WTC11 (cell line): ENCODE results near the gene DPYSL5. TPM values are rescaled to one million over a fixed set of nuclear protein-coding genes. Genes with fewer than 3 reads are reported as not detected.

Experiments
- ATAC-seq: fragments of 200-7000 bp; cut with Tn5 transposase; 2 replicates; pipeline ENCODE4 v1.10.0; 2021; ENCODE audit warnings: mild to moderate bottlenecking, moderate library complexity
- CTCF ChIA-PET: fragments of 300-600 bp; sonication (Branson Sonifier 250); formaldehyde crosslinking; loops from one replicate; lab custom pipeline; 2021; ENCODE audit warnings: antibody characterized with exemption; lab: Charles Lee
- POLR2A ChIA-PET: fragments of 350-600 bp; sonication (Branson Sonifier 250); formaldehyde crosslinking; loops from one replicate; lab custom pipeline; 2021; ENCODE audit warnings: antibody characterized with exemption; lab: Charles Lee
- DNase-seq: peaks from one replicate; pipeline ENCODE4 v3.0.0; 2021; ENCODE audit warnings: low spot score
- H3K27ac Mint-ChIP-seq: 2 replicates; pipeline ENCODE4 v1.8.0; 2021; ENCODE audit warnings: mixed read lengths
- H3K27me3 Mint-ChIP-seq: 2 replicates; pipeline ENCODE4 v1.8.0; 2021; ENCODE audit warnings: low read depth, mild to moderate bottlenecking, moderate library complexity, mixed read lengths
- H3K36me3 Mint-ChIP-seq: 2 replicates; pipeline ENCODE4 v1.8.0; 2021; ENCODE audit warnings: mixed read lengths
- H3K4me1 Mint-ChIP-seq: 2 replicates; pipeline ENCODE4 v1.8.0; 2022; ENCODE audit warnings: mixed read lengths
- H3K4me3 Mint-ChIP-seq: 2 replicates; pipeline ENCODE4 v1.8.0; 2021; ENCODE audit warnings: mild to moderate bottlenecking, moderate library complexity, mixed read lengths
- H3K9me3 Mint-ChIP-seq: 2 replicates; pipeline ENCODE4 v1.8.0; 2021; ENCODE audit warnings: mixed read lengths
- CBFB ChIP-seq: sonication (generic); formaldehyde crosslinking; IDR thresholded peaks from 2 replicates; pipeline ENCODE4 v1.8.1; 2022; ENCODE audit warnings: mild to moderate bottlenecking, low read depth, missing genetic modification reagents
- CREM ChIP-seq: sonication (generic); formaldehyde crosslinking; IDR thresholded peaks from 2 replicates; pipeline ENCODE4 v1.8.1; 2022; ENCODE audit warnings: mild to moderate bottlenecking, missing genetic modification reagents, moderate library complexity
- E2F4 ChIP-seq: sonication (generic); formaldehyde crosslinking; IDR thresholded peaks from 2 replicates; pipeline ENCODE4 v1.8.1; 2022; ENCODE audit warnings: low read depth, mild to moderate bottlenecking, moderate library complexity, missing genetic modification reagents, borderline replicate concordance
- EMX1 ChIP-seq: fragments of 250-450 bp; sonication (Bioruptor Pico); IDR thresholded peaks from 2 replicates; pipeline ENCODE4 v1.8.0; 2021; ENCODE audit warnings: mild to moderate bottlenecking
- FOXK1 ChIP-seq: sonication (generic); formaldehyde crosslinking; IDR thresholded peaks from 2 replicates; pipeline ENCODE4 v1.8.0; 2022; ENCODE audit warnings: mild to moderate bottlenecking, moderate library complexity, missing genetic modification reagents
- FOXP4 ChIP-seq: sonication (generic); formaldehyde crosslinking; IDR thresholded peaks from 2 replicates; pipeline ENCODE4 v1.8.0; 2022; ENCODE audit warnings: mild to moderate bottlenecking, missing genetic modification reagents
- IRF2 ChIP-seq: sonication (generic); formaldehyde crosslinking; IDR thresholded peaks from 2 replicates; pipeline ENCODE4 v1.8.0; 2022; ENCODE audit warnings: low read depth, missing genetic modification reagents, borderline replicate concordance
- MAX ChIP-seq: sonication (generic); formaldehyde crosslinking; IDR thresholded peaks from 2 replicates; pipeline ENCODE4 v1.8.0; 2022; ENCODE audit warnings: mild to moderate bottlenecking, missing genetic modification reagents
- MXD4 ChIP-seq: fragments of 250-450 bp; sonication (Bioruptor Pico); IDR thresholded peaks from 2 replicates; pipeline ENCODE4 v1.8.0; 2021; ENCODE audit warnings: mild to moderate bottlenecking, moderate library complexity, borderline replicate concordance
- NFATC4 ChIP-seq: fragments of 250-450 bp; sonication (Bioruptor Pico); IDR thresholded peaks from 2 replicates; pipeline ENCODE4 v1.9.0; 2021; ENCODE audit warnings: mild to moderate bottlenecking
- NFE2L1 ChIP-seq: sonication (generic); formaldehyde crosslinking; IDR thresholded peaks from 2 replicates; pipeline ENCODE4 v1.8.1; 2023; ENCODE audit warnings: missing genetic modification reagents
- RELA ChIP-seq: sonication (generic); formaldehyde crosslinking; IDR thresholded peaks from 2 replicates; pipeline ENCODE4 v1.8.1; 2022; ENCODE audit warnings: missing genetic modification reagents, mild to moderate bottlenecking, borderline replicate concordance
- SMAD3 ChIP-seq: sonication (generic); formaldehyde crosslinking; IDR thresholded peaks from 2 replicates; pipeline ENCODE4 v1.8.0; 2022; ENCODE audit warnings: missing genetic modification reagents, mild to moderate bottlenecking, borderline replicate concordance
- SMAD4 ChIP-seq: sonication (generic); formaldehyde crosslinking; IDR thresholded peaks from 2 replicates; pipeline ENCODE4 v1.8.0; 2022; ENCODE audit warnings: mild to moderate bottlenecking, missing genetic modification reagents
- TEAD4 ChIP-seq: sonication (generic); formaldehyde crosslinking; IDR thresholded peaks from 2 replicates; pipeline ENCODE4 v1.8.0; 2022; ENCODE audit warnings: mild to moderate bottlenecking, missing genetic modification reagents
- TP53 ChIP-seq: sonication (generic); formaldehyde crosslinking; IDR thresholded peaks from 2 replicates; pipeline ENCODE4 v1.8.1; 2023; ENCODE audit warnings: mild to moderate bottlenecking, missing genetic modification reagents
- ZBTB43 ChIP-seq: sonication (generic); formaldehyde crosslinking; IDR thresholded peaks from 2 replicates; pipeline ENCODE4 v1.8.1; 2023; ENCODE audit warnings: mild to moderate bottlenecking, missing genetic modification reagents
- ZNF121 ChIP-seq: sonication (generic); formaldehyde crosslinking; IDR thresholded peaks from 2 replicates; pipeline ENCODE4 v1.8.0; 2023; ENCODE audit warnings: missing genetic modification reagents
- ZNF219 ChIP-seq: sonication (generic); formaldehyde crosslinking; IDR thresholded peaks from 2 replicates; pipeline ENCODE4 v1.8.0; 2023; ENCODE audit warnings: missing genetic modification reagents, mild to moderate bottlenecking, borderline replicate concordance
- ZNF263 ChIP-seq: sonication (generic); formaldehyde crosslinking; IDR thresholded peaks from 2 replicates; pipeline ENCODE4 v1.8.1; 2022; ENCODE audit warnings: low read depth, mild to moderate bottlenecking, moderate library complexity, missing genetic modification reagents
- total RNA-seq: library from RNA; stranded (reverse); gene quantifications from 3 replicates; pipeline ENCODE4 v1.2.3, GENCODE V29; 2021
- TF ChIP-seq, protein P1 (sequence below): fragments of 250-450 bp; sonication (Bioruptor Pico); IDR thresholded peaks from 2 replicates; pipeline ENCODE4 v1.9.0; 2021; ENCODE audit warnings: mild to moderate bottlenecking, borderline replicate concordance
- TF ChIP-seq, protein P2 (sequence below): sonication (generic); formaldehyde crosslinking; IDR thresholded peaks from 2 replicates; pipeline ENCODE4 v1.8.1; 2023; ENCODE audit warnings: mild to moderate bottlenecking, moderate library complexity, missing genetic modification reagents
- TF ChIP-seq, protein P3 (sequence below): fragments of 250-450 bp; sonication (Bioruptor Pico); IDR thresholded peaks from 2 replicates; pipeline ENCODE4 v2.1.2; 2022; ENCODE audit warnings: mild to moderate bottlenecking, moderate library complexity

The DPYSL5 gene
- total RNA-seq, 1 experiment from 2014 or later = 12.1 TPM

DNA sequence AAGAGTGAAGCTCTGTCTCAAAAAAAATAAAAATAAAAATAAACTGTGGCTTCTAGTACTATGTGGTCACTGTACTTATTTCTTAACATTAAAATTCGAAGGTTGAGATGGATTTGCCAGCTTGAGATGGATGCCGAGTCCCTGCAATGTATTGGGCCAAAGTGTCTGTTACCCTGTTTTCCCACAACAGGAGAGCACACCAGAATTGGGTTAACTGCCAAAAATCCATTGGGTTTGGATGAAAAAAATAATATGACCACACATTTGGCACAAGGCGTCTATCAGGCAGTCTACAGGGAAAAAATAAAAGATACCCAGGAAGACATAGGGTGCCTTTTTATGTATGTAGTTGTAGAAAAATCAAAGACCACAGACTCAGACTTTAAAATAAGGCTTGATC is 103.3 kb downstream of the DPYSL5 start:
- Mint-ChIP-seq H3K27ac (no peak overlapping the region), H3K9me3 (no peaks in the 10 kb centered on the region), H3K36me3 (no peaks in the 10 kb centered on the region), H3K27me3 (no peaks in the 10 kb centered on the region), H3K4me1 (0 out of 2 replicates have a peak, but pooled peaks cover 2% of the 10 kb centered on the region), H3K4me3 (no peak overlapping the region)
- ChIA-PET CTCF (interaction anchor here (0.8 to 7.1 kb wide), 4 partner anchors 8 to 105 kb away, joined by 4 to 39 read pairs (median 16); no protein-coding TSS in a partner anchor), POLR2A (no interaction called here)
- ATAC-seq (no peak), DNase-seq (no peak)
- no peak for TF ChIP-seq SMAD3 (CRISPR knock-in tag)
- no peak for TF ChIP-seq MAX (CRISPR knock-in tag)
- TF ChIP-seq ZBTB43 (CRISPR knock-in tag) = no peak
- no peak for TF ChIP-seq NFATC4 (CRISPR knock-in tag)
- TF ChIP-seq MXD4 (CRISPR knock-in tag) = no peak
- TF ChIP-seq NFE2L1 (CRISPR knock-in tag) = no peak
- no peak for TF ChIP-seq ZNF219 (CRISPR knock-in tag)
- no peak for TF ChIP-seq E2F4
- TF ChIP-seq, protein P1, sequence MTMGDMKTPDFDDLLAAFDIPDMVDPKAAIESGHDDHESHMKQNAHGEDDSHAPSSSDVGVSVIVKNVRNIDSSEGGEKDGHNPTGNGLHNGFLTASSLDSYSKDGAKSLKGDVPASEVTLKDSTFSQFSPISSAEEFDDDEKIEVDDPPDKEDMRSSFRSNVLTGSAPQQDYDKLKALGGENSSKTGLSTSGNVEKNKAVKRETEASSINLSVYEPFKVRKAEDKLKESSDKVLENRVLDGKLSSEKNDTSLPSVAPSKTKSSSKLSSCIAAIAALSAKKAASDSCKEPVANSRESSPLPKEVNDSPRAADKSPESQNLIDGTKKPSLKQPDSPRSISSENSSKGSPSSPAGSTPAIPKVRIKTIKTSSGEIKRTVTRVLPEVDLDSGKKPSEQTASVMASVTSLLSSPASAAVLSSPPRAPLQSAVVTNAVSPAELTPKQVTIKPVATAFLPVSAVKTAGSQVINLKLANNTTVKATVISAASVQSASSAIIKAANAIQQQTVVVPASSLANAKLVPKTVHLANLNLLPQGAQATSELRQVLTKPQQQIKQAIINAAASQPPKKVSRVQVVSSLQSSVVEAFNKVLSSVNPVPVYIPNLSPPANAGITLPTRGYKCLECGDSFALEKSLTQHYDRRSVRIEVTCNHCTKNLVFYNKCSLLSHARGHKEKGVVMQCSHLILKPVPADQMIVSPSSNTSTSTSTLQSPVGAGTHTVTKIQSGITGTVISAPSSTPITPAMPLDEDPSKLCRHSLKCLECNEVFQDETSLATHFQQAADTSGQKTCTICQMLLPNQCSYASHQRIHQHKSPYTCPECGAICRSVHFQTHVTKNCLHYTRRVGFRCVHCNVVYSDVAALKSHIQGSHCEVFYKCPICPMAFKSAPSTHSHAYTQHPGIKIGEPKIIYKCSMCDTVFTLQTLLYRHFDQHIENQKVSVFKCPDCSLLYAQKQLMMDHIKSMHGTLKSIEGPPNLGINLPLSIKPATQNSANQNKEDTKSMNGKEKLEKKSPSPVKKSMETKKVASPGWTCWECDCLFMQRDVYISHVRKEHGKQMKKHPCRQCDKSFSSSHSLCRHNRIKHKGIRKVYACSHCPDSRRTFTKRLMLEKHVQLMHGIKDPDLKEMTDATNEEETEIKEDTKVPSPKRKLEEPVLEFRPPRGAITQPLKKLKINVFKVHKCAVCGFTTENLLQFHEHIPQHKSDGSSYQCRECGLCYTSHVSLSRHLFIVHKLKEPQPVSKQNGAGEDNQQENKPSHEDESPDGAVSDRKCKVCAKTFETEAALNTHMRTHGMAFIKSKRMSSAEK (CRISPR knock-in tag) = no peak
- no peak for TF ChIP-seq EMX1
- TF ChIP-seq, protein P2, sequence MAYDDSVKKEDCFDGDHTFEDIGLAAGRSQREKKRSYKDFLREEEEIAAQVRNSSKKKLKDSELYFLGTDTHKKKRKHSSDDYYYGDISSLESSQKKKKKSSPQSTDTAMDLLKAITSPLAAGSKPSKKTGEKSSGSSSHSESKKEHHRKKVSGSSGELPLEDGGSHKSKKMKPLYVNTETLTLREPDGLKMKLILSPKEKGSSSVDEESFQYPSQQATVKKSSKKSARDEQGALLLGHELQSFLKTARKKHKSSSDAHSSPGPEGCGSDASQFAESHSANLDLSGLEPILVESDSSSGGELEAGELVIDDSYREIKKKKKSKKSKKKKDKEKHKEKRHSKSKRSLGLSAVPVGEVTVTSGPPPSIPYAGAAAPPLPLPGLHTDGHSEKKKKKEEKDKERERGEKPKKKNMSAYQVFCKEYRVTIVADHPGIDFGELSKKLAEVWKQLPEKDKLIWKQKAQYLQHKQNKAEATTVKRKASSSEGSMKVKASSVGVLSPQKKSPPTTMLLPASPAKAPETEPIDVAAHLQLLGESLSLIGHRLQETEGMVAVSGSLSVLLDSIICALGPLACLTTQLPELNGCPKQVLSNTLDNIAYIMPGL = no peak

DNA sequence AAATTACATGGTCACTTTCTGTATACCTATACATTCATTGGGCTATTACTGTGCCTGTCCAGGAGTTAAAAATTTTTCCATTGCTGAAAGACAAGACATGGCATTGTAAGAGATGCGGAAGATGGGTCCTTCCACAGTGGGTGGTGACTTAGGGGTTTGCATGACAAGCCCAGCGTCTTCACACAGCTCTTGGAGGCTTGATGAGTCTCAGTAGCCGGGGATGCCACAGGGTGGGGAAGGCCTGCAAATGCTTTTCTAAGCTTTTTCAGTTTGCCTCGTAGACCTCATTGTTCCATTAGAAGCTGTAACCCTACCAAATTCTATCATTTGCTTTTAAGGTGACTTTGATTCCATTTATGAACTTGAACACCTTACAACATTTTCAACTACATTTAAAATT is 104.4 kb downstream of the DPYSL5 start:
- DNase-seq = no peak
- Mint-ChIP-seq H3K4me1 (0 out of 2 replicates have a peak, but pooled peaks cover 2% of the 10 kb centered on the region), H3K4me3 (no peak overlapping the region), H3K27ac (no peak overlapping the region), H3K27me3 (no peaks in the 10 kb centered on the region), H3K36me3 (no peaks in the 10 kb centered on the region)
- ChIA-PET CTCF (interaction anchor here (1.2 to 7.1 kb wide), 6 partner anchors 9 to 106 kb away, joined by 3 to 39 read pairs (median 10); no protein-coding TSS in a partner anchor), POLR2A (no interaction called here)
- peak; percentile 39; the same call in 1 of the 2 replicates for ATAC-seq
- TF ChIP-seq CBFB (no peak), SMAD4 (no peak), NFATC4 (CRISPR knock-in tag) (no peak), ZNF263 (CRISPR knock-in tag) (no peak), NFE2L1 (CRISPR knock-in tag) (no peak), TEAD4 (CRISPR knock-in tag) (no peak), ZNF121 (CRISPR knock-in tag) (no peak), CREM (no peak), RELA (no peak), TP53 (no peak), FOXP4 (CRISPR knock-in tag) (no peak), FOXK1 (CRISPR knock-in tag) (no peak), IRF2 (CRISPR knock-in tag) (no peak), SMAD3 (CRISPR knock-in tag) (no peak)
- TF ChIP-seq, protein P3, sequence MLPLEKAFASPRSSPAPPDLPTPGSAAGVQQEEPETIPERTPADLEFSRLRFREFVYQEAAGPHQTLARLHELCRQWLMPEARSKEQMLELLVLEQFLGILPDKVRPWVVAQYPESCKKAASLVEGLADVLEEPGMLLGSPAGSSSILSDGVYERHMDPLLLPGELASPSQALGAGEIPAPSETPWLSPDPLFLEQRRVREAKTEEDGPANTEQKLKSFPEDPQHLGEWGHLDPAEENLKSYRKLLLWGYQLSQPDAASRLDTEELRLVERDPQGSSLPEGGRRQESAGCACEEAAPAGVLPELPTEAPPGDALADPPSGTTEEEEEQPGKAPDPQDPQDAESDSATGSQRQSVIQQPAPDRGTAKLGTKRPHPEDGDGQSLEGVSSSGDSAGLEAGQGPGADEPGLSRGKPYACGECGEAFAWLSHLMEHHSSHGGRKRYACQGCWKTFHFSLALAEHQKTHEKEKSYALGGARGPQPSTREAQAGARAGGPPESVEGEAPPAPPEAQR (CRISPR knock-in tag) = no peak
- TF ChIP-seq, all 79 proteins: peak for 0
- no peaks in the 10 kb centered on the region for H3K9me3 Mint-ChIP-seq
